ENCODE measurements around the gene C1orf198.

DNA sequence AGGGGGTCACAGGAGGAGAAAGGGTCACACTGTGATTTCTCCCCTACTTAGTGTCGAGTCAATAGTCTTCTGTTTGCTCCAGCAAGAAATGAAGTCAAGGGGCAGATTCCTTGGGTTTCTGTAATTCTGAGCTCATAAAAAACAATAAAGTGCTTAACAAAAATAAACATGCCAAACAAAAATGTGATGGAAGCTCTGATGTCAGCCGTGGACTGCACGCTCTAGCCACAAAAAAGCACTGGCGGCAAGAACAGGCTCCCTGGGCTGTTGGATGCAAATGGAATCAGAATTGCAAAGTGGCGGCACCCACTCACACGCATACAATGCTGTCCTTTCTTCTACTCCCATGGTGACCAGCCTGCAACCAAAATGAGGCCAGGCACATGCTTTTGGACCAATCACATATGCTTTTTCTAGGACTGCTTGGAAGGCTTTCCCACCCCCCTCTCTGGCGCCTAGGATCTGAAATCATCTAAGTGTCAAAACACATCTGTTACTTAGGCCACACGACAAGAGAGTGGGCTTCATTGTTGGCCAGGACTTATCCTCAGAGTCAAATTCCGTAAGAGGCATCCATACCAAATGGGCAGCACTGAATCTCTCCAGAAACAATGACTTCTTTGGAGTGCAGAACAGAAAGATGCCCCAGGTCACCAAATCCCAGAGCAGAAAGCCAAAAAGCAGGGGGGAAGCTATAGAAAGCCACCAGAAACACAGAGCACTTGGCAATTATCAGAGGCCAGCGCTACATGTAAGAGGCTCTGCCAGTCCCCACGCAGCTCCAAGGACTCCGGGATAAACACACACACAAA lies 9.2 kb downstream of the C1orf198 start:
- TF ChIP-seq, protein P1, sequence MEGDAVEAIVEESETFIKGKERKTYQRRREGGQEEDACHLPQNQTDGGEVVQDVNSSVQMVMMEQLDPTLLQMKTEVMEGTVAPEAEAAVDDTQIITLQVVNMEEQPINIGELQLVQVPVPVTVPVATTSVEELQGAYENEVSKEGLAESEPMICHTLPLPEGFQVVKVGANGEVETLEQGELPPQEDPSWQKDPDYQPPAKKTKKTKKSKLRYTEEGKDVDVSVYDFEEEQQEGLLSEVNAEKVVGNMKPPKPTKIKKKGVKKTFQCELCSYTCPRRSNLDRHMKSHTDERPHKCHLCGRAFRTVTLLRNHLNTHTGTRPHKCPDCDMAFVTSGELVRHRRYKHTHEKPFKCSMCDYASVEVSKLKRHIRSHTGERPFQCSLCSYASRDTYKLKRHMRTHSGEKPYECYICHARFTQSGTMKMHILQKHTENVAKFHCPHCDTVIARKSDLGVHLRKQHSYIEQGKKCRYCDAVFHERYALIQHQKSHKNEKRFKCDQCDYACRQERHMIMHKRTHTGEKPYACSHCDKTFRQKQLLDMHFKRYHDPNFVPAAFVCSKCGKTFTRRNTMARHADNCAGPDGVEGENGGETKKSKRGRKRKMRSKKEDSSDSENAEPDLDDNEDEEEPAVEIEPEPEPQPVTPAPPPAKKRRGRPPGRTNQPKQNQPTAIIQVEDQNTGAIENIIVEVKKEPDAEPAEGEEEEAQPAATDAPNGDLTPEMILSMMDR (IDR thresholded peaks at IDR 0.05) = no peak
- TF ChIP-seq MAX (IDR thresholded peaks at IDR 0.05; ENCODE audit: low read depth) (no peak), POLR2AphosphoS5 (IDR thresholded peaks at IDR 0.05; ENCODE audit: low read depth, low read length) (no peak), SIN3A (IDR thresholded peaks at IDR 0.05; ENCODE audit: borderline replicate concordance, low read depth, low read length) (no peak), JUND (IDR thresholded peaks at IDR 0.05) (no peak), NRF1 (IDR thresholded peaks at IDR 0.05; ENCODE audit: low read depth, low read length) (no peak), RXRA (IDR thresholded peaks at IDR 0.05; ENCODE audit: borderline replicate concordance, low read depth) (no peak), EZH2phosphoT487 (IDR thresholded peaks at IDR 0.05; ENCODE audit: borderline replicate concordance, low read depth) (no peak)
- TF ChIP-seq, protein P2, sequence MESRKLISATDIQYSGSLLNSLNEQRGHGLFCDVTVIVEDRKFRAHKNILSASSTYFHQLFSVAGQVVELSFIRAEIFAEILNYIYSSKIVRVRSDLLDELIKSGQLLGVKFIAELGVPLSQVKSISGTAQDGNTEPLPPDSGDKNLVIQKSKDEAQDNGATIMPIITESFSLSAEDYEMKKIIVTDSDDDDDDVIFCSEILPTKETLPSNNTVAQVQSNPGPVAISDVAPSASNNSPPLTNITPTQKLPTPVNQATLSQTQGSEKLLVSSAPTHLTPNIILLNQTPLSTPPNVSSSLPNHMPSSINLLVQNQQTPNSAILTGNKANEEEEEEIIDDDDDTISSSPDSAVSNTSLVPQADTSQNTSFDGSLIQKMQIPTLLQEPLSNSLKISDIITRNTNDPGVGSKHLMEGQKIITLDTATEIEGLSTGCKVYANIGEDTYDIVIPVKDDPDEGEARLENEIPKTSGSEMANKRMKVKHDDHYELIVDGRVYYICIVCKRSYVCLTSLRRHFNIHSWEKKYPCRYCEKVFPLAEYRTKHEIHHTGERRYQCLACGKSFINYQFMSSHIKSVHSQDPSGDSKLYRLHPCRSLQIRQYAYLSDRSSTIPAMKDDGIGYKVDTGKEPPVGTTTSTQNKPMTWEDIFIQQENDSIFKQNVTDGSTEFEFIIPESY (IDR thresholded peaks at IDR 0.05; ENCODE audit: borderline replicate concordance, low read depth) = no peak
